ENCODE results near the gene RHBDL1.

Gene RHBDL1

DNA sequence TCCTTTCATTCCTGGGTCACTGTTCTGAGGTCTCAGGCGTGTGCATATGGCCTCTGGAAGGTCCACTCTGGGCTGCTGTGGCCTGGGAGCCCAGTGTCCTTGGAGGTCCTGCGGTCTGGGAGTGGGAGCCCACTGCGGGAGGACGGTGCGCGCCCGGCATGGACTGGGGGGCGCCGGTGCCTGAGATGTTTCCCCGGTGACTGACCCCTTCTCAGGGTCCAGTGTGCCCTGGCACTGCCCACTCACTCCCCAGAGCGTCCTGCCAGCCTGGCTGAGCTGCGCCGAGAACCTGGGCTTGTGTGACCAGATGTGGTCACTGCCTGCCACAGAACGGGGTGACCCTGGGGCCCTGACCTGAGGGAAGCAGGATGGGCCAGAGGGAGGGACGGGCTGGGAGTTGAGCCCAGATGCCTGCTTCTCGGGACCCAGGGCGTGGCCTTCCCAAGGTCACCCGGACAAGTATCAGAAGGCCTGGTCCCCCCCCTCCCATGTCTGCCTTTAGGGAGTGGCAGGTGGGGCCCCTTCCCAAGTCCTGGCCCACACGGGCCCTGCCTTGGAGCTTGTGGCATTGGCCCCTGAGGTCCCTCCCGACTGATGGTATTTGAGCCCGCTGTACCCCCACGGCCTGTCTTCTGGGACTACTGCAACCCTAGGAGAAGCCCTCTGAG lies 1.1 kb upstream of the RHBDL1 start:
- Mint-ChIP-seq H3K9me3 (no peaks in the 10 kb centered on the region), H3K27me3 (peaks cover 1% of the 10 kb centered on the region), H3K27ac (no peak overlapping the region), H3K36me3 (no peaks in the 10 kb centered on the region), H3K4me3 (no peak overlapping the region), H3K4me1 (peaks cover 10% of the 10 kb centered on the region)

DNA sequence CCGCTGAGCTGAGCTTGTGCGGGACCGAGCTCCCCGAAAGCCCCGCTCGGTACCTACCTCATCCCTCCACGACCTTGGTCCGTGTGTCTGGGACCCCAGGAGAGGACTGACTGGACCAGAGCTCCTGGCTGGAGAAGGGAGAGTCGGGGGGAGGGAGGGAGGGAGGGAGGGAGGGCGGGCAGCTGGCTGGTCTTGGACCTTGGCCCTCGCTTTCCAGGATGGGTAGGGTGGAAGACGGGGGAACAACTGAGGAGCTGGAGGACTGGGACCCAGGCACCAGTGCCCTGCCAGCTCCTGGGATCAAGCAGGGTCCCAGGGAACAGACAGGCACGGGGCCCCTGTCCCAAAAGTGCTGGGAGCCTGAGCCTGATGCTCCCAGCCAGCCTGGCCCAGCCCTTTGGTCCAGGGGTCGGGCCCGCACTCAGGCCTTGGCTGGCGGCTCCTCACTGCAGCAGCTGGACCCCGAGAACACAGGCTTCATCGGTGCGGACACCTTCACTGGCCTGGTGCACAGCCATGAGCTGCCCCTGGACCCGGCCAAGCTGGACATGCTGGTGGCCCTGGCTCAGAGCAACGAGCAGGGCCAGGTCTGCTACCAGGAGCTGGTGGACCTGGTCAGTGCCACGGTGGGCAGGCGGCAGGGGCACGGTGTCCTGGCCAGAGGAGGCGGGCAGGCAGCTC lies 553 bp downstream of the RHBDL1 start:
- Mint-ChIP-seq H3K27me3 (peaks cover 1% of the 10 kb centered on the region), H3K4me3 (no peak overlapping the region), H3K36me3 (no peaks in the 10 kb centered on the region), H3K4me1 (peaks cover 11% of the 10 kb centered on the region), H3K9me3 (no peaks in the 10 kb centered on the region), H3K27ac (no peak overlapping the region)

DNA sequence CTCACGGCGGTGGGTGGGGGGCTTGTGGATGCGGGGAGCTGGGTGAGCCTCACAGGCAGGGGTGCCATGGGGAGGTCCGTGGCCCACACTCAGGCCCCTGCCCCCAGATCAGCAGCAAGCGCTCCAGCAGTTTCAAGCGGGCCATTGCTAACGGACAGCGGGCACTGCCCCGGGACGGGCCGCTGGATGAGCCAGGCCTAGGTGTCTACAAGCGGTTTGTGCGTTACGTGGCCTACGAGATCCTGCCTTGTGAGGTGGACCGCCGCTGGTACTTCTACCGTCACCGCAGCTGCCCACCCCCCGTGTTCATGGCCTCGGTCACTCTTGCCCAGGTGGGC lies 1.1 kb downstream of the RHBDL1 start:
- H3K27me3 Mint-ChIP-seq: peaks cover 1% of the 10 kb centered on the region
- H3K27ac Mint-ChIP-seq: no peak overlapping the region
- peaks cover 16% of the 10 kb centered on the region for H3K4me1 Mint-ChIP-seq
- no peaks in the 10 kb centered on the region for H3K9me3 Mint-ChIP-seq
- H3K36me3 Mint-ChIP-seq: no peaks in the 10 kb centered on the region
- H3K4me3 Mint-ChIP-seq: no peak overlapping the region

- Mint-ChIP-seq H3K27me3 (peaks cover 1% of the 10 kb centered on the region), H3K27ac (no peak overlapping the region), H3K4me3 (peak overlapping the region; percentile 11), H3K36me3 (no peaks in the 10 kb centered on the region), H3K4me1 (peaks cover 19% of the 10 kb centered on the region), H3K9me3 (no peaks in the 10 kb centered on the region)
Measured at GRCh38 chr16:676913-677312, 1.4 kb downstream of the RHBDL1 start.

DNA sequence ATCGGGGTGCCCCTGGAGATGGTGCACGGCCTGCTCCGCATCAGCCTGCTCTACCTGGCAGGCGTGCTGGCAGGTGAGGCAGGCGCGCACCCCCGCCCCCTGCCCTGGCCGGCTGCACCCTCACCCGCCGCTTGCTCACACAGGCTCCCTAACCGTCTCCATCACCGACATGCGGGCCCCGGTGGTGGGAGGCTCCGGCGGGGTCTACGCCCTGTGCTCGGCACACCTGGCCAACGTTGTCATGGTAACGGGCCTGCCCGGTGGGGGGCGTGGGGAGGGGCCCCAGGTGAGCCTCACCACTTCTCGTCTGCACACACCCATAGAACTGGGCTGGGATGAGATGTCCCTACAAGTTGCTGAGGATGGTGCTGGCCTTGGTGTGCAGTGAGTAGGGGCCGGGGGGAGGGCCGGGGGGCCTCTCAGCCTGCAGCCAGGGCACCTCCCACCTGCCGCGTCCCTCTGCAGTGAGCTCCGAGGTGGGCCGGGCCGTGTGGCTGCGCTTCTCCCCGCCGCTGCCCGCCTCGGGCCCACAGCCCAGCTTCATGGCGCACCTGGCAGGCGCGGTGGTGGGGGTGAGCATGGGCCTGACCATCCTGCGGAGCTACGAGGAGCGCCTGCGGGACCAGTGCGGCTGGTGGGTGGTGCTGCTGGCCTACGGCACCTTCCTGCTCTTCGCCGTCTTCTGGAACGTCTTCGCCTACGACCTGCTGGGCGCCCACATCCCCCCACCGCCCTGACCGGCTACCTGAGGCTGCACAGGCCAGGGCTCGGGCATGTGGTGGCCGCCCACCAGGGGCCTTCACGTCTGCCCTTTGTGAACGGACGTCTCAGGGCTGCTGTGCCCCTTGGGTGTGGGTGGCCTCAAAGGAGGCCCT lies 2.1 kb downstream of the RHBDL1 start:
- peaks cover 1% of the 10 kb centered on the region for H3K27me3 Mint-ChIP-seq
- no peaks in the 10 kb centered on the region for H3K9me3 Mint-ChIP-seq
- no peak overlapping the region for H3K4me3 Mint-ChIP-seq
- H3K27ac Mint-ChIP-seq: no peak overlapping the region
- peaks cover 23% of the 10 kb centered on the region for H3K4me1 Mint-ChIP-seq
- H3K36me3 Mint-ChIP-seq: peaks cover 2% of the 10 kb centered on the region

DNA sequence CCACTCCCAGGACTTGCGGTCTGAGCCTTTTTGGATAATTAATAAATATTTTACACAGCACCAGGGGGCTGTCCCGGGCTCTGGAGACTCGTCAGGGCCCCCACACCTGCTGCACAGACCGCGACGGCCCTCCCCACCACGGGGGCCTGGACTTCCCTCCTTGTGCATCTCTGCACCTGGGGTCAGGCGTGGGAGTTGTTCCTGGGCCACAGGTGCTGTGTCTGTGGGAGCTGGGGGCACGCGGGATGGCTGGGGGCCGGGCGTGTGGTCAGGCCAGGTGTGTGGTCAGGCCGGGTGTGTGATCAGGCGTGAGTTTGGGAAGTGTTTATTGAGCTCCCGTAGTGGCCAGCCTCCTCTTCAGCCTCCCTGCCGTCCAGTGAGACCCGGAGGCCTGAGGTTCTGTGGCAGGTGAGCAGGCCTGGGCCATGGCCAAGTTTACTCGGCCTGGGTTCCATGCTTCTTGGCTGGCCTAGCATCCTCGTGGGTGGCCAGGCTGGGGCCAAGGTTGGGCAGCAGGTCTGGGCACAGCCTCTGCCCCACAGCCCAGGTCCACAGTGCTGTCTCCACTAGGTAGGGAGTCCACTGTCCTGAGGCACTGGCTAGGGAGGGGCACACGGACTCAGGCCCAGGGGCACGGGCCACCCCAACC lies 2.9 kb downstream of the RHBDL1 start:
- Mint-ChIP-seq H3K36me3 (peaks cover 3% of the 10 kb centered on the region), H3K27me3 (peaks cover 1% of the 10 kb centered on the region), H3K4me1 (peaks cover 24% of the 10 kb centered on the region), H3K4me3 (no peak overlapping the region), H3K9me3 (no peaks in the 10 kb centered on the region), H3K27ac (no peak overlapping the region)

- Mint-ChIP-seq H3K4me1 (peaks cover 24% of the 10 kb centered on the region), H3K36me3 (peaks cover 3% of the 10 kb centered on the region), H3K27me3 (peaks cover 1% of the 10 kb centered on the region), H3K4me3 (peak overlapping the region; percentile 81), H3K9me3 (no peaks in the 10 kb centered on the region), H3K27ac (peak overlapping the region; percentile 84)
Measured at GRCh38 chr16:678858-679813, 3.7 kb downstream of the RHBDL1 start.

- H3K27me3 Mint-ChIP-seq: peaks cover 1% of the 10 kb centered on the region
- no peaks in the 10 kb centered on the region for H3K9me3 Mint-ChIP-seq
- peaks cover 3% of the 10 kb centered on the region for H3K36me3 Mint-ChIP-seq
- peaks cover 24% of the 10 kb centered on the region for H3K4me1 Mint-ChIP-seq
- peak within 1 kb of the TSS; percentile 84 for H3K27ac Mint-ChIP-seq
- H3K4me3 Mint-ChIP-seq: peak within 1 kb of the TSS; percentile 86
Measured at GRCh38 chr16:679814-680624, 4.5 kb downstream of the RHBDL1 start, which contains the start of gene STUB1. Gene STUB1, plus strand, starts transcription at chr16:680410. Its CDS starts 116 bp downstream, at chr16:680526.

DNA sequence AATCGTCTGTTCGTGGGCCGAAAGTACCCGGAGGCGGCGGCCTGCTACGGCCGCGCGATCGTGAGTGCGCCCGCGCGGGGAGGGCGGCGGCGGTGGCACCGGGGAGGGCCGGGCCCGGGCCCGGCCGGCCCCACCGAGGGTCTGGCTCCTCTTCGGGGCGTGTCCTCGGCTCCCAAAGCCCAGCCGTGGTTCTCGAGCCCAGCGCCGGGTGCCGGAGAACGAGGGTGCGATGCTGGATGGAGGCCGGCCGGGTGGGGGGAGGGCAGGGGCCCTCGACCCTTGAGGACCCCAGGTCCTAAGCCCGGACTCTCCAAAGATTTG lies 5.1 kb downstream of the RHBDL1 start:
- peaks cover 3% of the 10 kb centered on the region for H3K36me3 Mint-ChIP-seq
- H3K9me3 Mint-ChIP-seq: no peaks in the 10 kb centered on the region
- H3K4me1 Mint-ChIP-seq: peaks cover 24% of the 10 kb centered on the region
- no peak overlapping the region for H3K27ac Mint-ChIP-seq
- peaks cover 1% of the 10 kb centered on the region for H3K27me3 Mint-ChIP-seq
- peak overlapping the region; percentile 83 for H3K4me3 Mint-ChIP-seq

DNA sequence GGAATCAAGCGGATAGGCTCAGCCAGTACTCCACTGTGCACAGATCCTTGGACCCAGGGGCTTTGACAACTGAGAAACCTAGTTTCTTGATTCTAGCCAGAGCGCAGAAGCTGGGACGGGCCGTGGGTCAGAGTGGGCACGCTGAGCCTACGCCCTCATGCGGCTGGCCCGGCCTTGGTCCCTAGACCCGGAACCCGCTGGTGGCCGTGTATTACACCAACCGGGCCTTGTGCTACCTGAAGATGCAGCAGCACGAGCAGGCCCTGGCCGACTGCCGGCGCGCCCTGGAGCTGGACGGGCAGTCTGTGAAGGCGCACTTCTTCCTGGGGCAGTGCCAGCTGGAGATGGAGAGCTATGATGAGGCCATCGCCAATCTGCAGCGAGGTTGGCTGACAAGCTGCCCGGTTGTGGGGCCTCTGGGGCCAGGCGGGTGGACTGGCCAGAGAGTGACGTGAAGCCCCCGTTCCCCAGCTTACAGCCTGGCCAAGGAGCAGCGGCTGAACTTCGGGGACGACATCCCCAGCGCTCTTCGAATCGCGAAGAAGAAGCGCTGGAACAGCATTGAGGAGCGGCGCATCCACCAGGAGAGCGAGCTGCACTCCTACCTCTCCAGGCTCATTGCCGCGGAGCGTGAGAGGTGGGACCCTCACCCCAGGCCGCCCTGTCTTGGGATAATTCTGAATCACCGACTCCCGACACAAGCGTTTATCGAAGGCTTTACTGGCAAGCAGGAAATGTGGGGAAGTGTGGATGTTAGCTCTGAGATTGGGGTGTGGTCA lies 5.7 kb downstream of the RHBDL1 start:
- peaks cover 3% of the 10 kb centered on the region for H3K36me3 Mint-ChIP-seq
- H3K27me3 Mint-ChIP-seq: peaks cover 1% of the 10 kb centered on the region
- peak overlapping the region; percentile 83 for H3K4me3 Mint-ChIP-seq
- H3K27ac Mint-ChIP-seq: peak overlapping the region; percentile 35
- peaks cover 24% of the 10 kb centered on the region for H3K4me1 Mint-ChIP-seq
- H3K9me3 Mint-ChIP-seq: no peaks in the 10 kb centered on the region

GRCh38 chr16:681746-682427 lies 6.4 kb downstream of the RHBDL1 start:
- Mint-ChIP-seq H3K4me1 (peaks cover 24% of the 10 kb centered on the region), H3K9me3 (no peaks in the 10 kb centered on the region), H3K27ac (peak overlapping the region; percentile 35), H3K36me3 (peaks cover 3% of the 10 kb centered on the region), H3K27me3 (no peaks in the 10 kb centered on the region), H3K4me3 (peak overlapping the region; percentile 83)

- H3K27me3 Mint-ChIP-seq: no peaks in the 10 kb centered on the region
- H3K36me3 Mint-ChIP-seq: peaks cover 3% of the 10 kb centered on the region
- peak overlapping the region; percentile 83 for H3K4me3 Mint-ChIP-seq
- H3K27ac Mint-ChIP-seq: peak overlapping the region; percentile 92
- peaks cover 24% of the 10 kb centered on the region for H3K4me1 Mint-ChIP-seq
- no peaks in the 10 kb centered on the region for H3K9me3 Mint-ChIP-seq
Measured at GRCh38 chr16:682493-683395, 7.3 kb downstream of the RHBDL1 start.

All from activated naive CD4-positive, alpha-beta T cell treated with anti-CD3 and anti-CD28 coated beads, Interleukin-2, amount 50 U/mL, for 24 hours (primary cell).